T-cell (primary cell): ENCODE measurements around the gene PRPH. TPM values are rescaled to one million over a fixed set of nuclear protein-coding genes. Genes with fewer than 3 reads are reported as not detected.
"Not testable (repeated sequence)": the region's sequence is repeated elsewhere in the genome, so short reads cannot be mapped to it uniquely, and the experiment has no call there.

Source experiments
- ATAC-seq, 4 experiments: fragments of 200-7000 bp in 3 of 4; fragments of 150-1000 bp in 1 of 4; cut with Tn5 transposase; replicated peaks in 1 of 4; 1 replicate in 3 of 4; 2 replicates in 1 of 4; pipeline ENCODE4 v1.10.0; 2021; ENCODE audit warnings: moderate library complexity in 3 of 4, mild to moderate bottlenecking in 2 of 4, moderate number of reproducible peaks in 1 of 4
- CTCF ChIA-PET, 2 donors: fragments of 300-600 bp; sonication (Branson Sonifier 250); formaldehyde crosslinking; loops; one replicate each; lab custom pipeline; 2022; ENCODE audit warnings: antibody characterized with exemption in 2 of 2; lab: Charles Lee
- POLR2A ChIA-PET, 2 donors: fragments of 300-600 bp; sonication (Branson Sonifier 250); formaldehyde crosslinking; loops; one replicate each; lab custom pipeline; 2022; ENCODE audit warnings: antibody characterized with exemption in 2 of 2; lab: Charles Lee
- DNase-seq, 35 experiments: peaks; one replicate each; pipeline versions ENCODE4 v3.0.0 to v3.0.0-alpha.2; 2013 to 2023
- H3K27ac ChIP-seq: one replicate; pipeline ENCODE4 v1.5.1; 2013; ENCODE audit warnings: low read length
- H3K27me3 ChIP-seq, 2 experiments: replicated peaks in 1 of 2; 1 replicate in 1 of 2; 2 replicates in 1 of 2; pipeline versions ENCODE4 v1.6.1 to v1.7.0; 2013; ENCODE audit warnings: low read length in 1 of 2, mixed read lengths in 1 of 2; ENCODE audit not compliant: control insufficient read depth in 2 of 2, insufficient read depth in 2 of 2; ENCODE audit errors: extremely low read depth in 1 of 2
- H3K36me3 ChIP-seq, 2 donors: 1 replicate in 1 of 2; 2 replicates in 1 of 2; pipeline versions ENCODE4 v1.6.1 to v1.7.0; 2013; ENCODE audit warnings: low read length in 1 of 2; ENCODE audit not compliant: control insufficient read depth in 2 of 2, insufficient read depth in 1 of 2; ENCODE audit errors: extremely low read depth in 1 of 2
- H3K4me1 ChIP-seq, 2 experiments: 1 replicate in 1 of 2; 2 replicates in 1 of 2; pipeline versions ENCODE4 v1.6.1 to v1.7.0; 2013; ENCODE audit warnings: low read length in 2 of 2, mixed read lengths in 1 of 2; ENCODE audit not compliant: insufficient read depth in 2 of 2, control insufficient read depth in 1 of 2; ENCODE audit errors: extremely low read depth in 1 of 2
- H3K4me3 ChIP-seq, 2 donors: 1 replicate in 1 of 2; 2 replicates in 1 of 2; pipeline versions ENCODE4 v1.5.1 to v1.7.0; 2013; ENCODE audit warnings: mild to moderate bottlenecking in 2 of 2, low read length in 1 of 2, moderate library complexity in 1 of 2; ENCODE audit not compliant: control insufficient read depth in 1 of 2; ENCODE audit errors: extremely low read depth in 1 of 2
- H3K9me3 ChIP-seq: 2 replicates; pipeline ENCODE4 v1.7.0; 2013
- H3K27ac Mint-ChIP-seq, 2 donors: one replicate each; pipeline ENCODE4 v1.8.0; 2020 to 2021; ENCODE audit warnings: mild to moderate bottlenecking in 2 of 2, mixed read lengths in 2 of 2
- H3K27me3 Mint-ChIP-seq, 2 donors: one replicate each; pipeline ENCODE4 v1.8.0; 2021 to 2022; ENCODE audit warnings: mixed read lengths in 2 of 2
- H3K36me3 Mint-ChIP-seq: one replicate; pipeline ENCODE4 v1.8.0; 2021; ENCODE audit warnings: mixed read lengths
- H3K4me1 Mint-ChIP-seq, 3 donors: one replicate each; pipeline ENCODE4 v1.8.0; 2020 to 2022; ENCODE audit warnings: mixed read lengths in 3 of 3, mild to moderate bottlenecking in 1 of 3
- H3K4me3 Mint-ChIP-seq, 3 donors: one replicate each; pipeline ENCODE4 v1.8.0; 2020 to 2022; ENCODE audit warnings: mild to moderate bottlenecking in 3 of 3, mixed read lengths in 3 of 3, moderate library complexity in 3 of 3
- H3K9me3 Mint-ChIP-seq, 3 donors: one replicate each; pipeline ENCODE4 v1.8.0; 2020 to 2022; ENCODE audit warnings: mixed read lengths in 3 of 3
- WGBS: methylation state at CpG from one replicate; pipeline ENCODE4 v1.1.5; 2013; ENCODE audit warnings: missing lambda C conversion rate; ENCODE audit not compliant: insufficient coverage; 5-methylcytosine and 5-hydroxymethylcytosine counted together
- total RNA-seq, 35 experiments: library from RNA in 6 of 35; stranded (reverse) in 6 of 35; fragments of 120-200 nt in 1 of 35; gene quantifications; one replicate each; pipeline versions ENCODE4 v1.2.1 to v1.2.4 and lab custom pipeline; 2013 to 2026

Gene PRPH
- total RNA-seq, 5 donors from 2014 or later (not counting 1 experiment from before 2014, with no cell fraction given): not detected

DNA sequence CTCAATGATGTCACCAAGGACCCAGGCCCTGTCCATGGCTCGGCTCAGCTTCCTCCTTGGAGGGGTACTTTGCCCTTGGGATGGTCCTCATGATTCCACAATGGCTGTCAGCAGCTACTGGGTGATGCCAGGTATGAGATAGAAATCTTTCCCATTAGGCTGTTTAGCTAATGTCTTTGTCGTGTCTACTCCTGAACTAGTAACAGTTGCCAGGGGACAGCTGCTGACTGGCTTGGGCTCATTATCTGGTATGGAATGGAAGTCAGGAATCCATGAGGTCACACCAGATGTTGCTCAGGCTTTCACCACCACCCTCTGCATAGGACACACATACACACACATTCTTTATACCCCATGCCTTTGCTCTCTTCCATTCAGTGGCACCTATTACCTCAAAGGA is 9.2 kb downstream of the PRPH start:
- H3K4me1 Mint-ChIP-seq: peaks cover 0 to 3% (median 0%) of the 10 kb centered on the region in 3 donors
- no peak overlapping the region for H3K4me3 ChIP-seq
- H3K27ac Mint-ChIP-seq: no peak overlapping the region
- no peaks in the 10 kb centered on the region for H3K36me3 ChIP-seq
- H3K27me3 ChIP-seq: peaks cover 0 to 21% of the 10 kb centered on the region in 2 experiments
- no peak for ATAC-seq
- 67% methylated on average over 1 of the region's 2 CpGs for WGBS
- ChIA-PET CTCF (interaction anchor here (0.5 to 1.1 kb wide), 2 partner anchors 14 to 17 kb away, joined by 3 read pairs; no protein-coding TSS in a partner anchor), POLR2A (no interaction called here)
- H3K27me3 Mint-ChIP-seq: peaks cover 34 to 45% of the 10 kb centered on the region in 2 donors
- H3K27ac ChIP-seq: no peak overlapping the region
- H3K4me1 ChIP-seq: no peaks in the 10 kb centered on the region
- H3K9me3 Mint-ChIP-seq: no peaks in the 10 kb centered on the region
- H3K9me3 ChIP-seq: no peaks in the 10 kb centered on the region
- H3K36me3 Mint-ChIP-seq: no peaks in the 10 kb centered on the region
- no peak overlapping the region for H3K4me3 Mint-ChIP-seq
- DNase-seq: no peak

DNA sequence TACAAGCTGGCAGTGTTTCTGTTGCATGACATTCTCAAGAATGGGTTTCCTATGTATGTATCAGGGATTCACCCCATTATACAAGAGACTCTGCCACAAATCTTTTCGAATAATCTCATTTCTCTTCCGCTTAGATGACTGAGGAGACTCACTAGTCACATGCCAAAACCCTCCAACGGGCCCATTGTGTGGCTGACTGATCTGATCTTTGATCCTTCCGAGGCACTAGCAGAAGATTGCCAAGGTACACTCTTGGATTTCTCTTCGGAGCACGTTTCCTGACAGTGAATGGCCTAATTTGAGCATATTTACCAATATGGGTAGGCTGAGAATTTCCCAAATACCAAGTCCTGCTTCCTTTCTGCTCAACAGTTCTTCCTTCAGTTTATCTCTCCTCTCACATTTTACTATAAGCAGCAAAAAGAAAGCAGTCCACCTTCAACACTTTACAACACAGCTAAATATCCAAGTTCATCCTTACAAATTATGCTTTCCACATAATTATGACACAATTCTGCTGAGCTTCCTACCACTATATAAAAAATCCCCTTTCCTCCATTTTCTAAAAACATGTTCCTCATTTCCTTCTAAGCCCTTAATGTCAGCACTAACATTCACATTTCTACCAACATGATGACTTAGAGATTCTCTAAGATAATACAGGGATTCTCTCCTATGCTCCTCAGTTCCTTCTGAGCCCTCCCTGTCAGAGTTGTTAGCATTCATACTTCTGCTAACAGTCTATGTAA is 11.0 kb downstream of the PRPH start:
- Mint-ChIP-seq H3K4me3 (no peak overlapping the region), H3K27ac (no peak overlapping the region), H3K27me3 (peaks cover 43 to 51% of the 10 kb centered on the region in 2 donors), H3K36me3 (no peaks in the 10 kb centered on the region), H3K4me1 (peaks cover 0 to 3% (median 0%) of the 10 kb centered on the region in 3 donors), H3K9me3 (no peaks in the 10 kb centered on the region)
- no peaks in the 10 kb centered on the region for H3K36me3 ChIP-seq
- no peaks in the 10 kb centered on the region for H3K9me3 ChIP-seq
- no peaks in the 10 kb centered on the region for H3K4me1 ChIP-seq
- peaks cover 0 to 21% of the 10 kb centered on the region in 2 experiments for H3K27me3 ChIP-seq
- ChIA-PET CTCF (interaction anchor here in 1 of 2 donors (0.6 kb wide), 2 partner anchors 260 to 317 kb away, joined by 4 to 5 read pairs; partner anchors contain the start of gene PRPF40B), POLR2A (no interaction called here)
- no peak overlapping the region for H3K27ac ChIP-seq
- no peak overlapping the region for H3K4me3 ChIP-seq
- ATAC-seq (no peak), DNase-seq (no peak)
- WGBS: 78% methylated on average over 4 of the region's 6 CpGs

- no peak for DNase-seq
- 88% methylated on average over 5 of the region's 7 CpGs for WGBS
- POLR2A ChIA-PET: no interaction called here
- H3K27ac ChIP-seq: no peak overlapping the region
- no peaks in the 10 kb centered on the region for H3K36me3 Mint-ChIP-seq
- no peak for ATAC-seq
- H3K4me1 ChIP-seq: no peaks in the 10 kb centered on the region
- H3K36me3 ChIP-seq: no peaks in the 10 kb centered on the region
- H3K9me3 Mint-ChIP-seq: no peaks in the 10 kb centered on the region
- H3K4me3 Mint-ChIP-seq: no peak overlapping the region
- H3K4me3 ChIP-seq: no peak overlapping the region
- no peak overlapping the region for H3K27ac Mint-ChIP-seq
- H3K27me3 Mint-ChIP-seq: peaks cover 31 to 49% of the 10 kb centered on the region in 2 donors
- CTCF ChIA-PET: interaction anchor here in 1 of 2 donors (0.6 kb wide), 1 partner anchor 421 kb away, joined by 3 read pairs; no protein-coding TSS in a partner anchor
- peaks cover 0 to 11% of the 10 kb centered on the region in 2 experiments for H3K27me3 ChIP-seq
- no peaks in the 10 kb centered on the region for H3K9me3 ChIP-seq
- H3K4me1 Mint-ChIP-seq: no peaks in the 10 kb centered on the region
Observed at GRCh38 chr12:49309386-49309785, 14.4 kb downstream of the PRPH start.

DNA sequence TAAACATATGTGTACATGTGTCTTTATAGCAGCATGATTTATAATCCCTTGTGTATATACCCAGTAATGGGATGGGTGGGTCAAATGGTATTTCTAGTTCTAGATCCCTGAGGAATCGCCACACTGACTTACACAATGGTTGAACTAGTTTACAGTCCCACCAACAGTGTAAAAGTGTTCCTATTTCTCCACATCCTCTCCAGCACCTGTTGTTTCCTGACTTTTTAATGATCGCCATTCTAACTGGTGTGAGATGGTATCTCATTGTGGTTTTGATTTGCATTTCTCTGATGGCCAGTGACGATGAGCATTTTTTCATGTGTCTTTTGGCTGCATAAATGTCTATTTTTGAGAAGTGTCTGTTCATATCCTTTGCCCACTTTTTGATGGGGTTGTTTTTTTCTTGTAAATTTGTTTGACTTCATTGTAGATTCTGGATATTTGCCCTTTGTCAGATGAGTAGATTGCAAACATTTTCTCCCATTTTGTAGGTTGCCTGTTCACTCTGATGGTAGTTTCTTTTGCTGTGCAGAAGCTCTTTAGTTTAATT is 15.6 kb downstream of the PRPH start:
- POLR2A ChIA-PET, H3K36me3 Mint-ChIP-seq, H3K27ac Mint-ChIP-seq, ATAC-seq, H3K4me1 Mint-ChIP-seq, H3K4me1 ChIP-seq, H3K4me3 Mint-ChIP-seq, H3K36me3 ChIP-seq, H3K27ac ChIP-seq, CTCF ChIA-PET, H3K9me3 ChIP-seq, DNase-seq, H3K4me3 ChIP-seq, H3K9me3 Mint-ChIP-seq: not testable (repeated sequence)
- peaks cover 31 to 45% of the 10 kb centered on the region in 2 donors for H3K27me3 Mint-ChIP-seq
- peaks cover 0 to 11% of the 10 kb centered on the region in 2 experiments for H3K27me3 ChIP-seq
- no CpG with 5 or more reads among the region's 3 CpGs for WGBS

GRCh38 chr12:49314811-49315210 is 19.9 kb downstream of the PRPH start:
- H3K27me3 ChIP-seq: peaks cover 0 to 2% of the 10 kb centered on the region in 2 experiments
- ChIA-PET CTCF (no interaction called here), POLR2A (no interaction called here)
- Mint-ChIP-seq H3K27me3 (peaks cover 9 to 15% of the 10 kb centered on the region in 2 donors), H3K27ac (no peak overlapping the region), H3K9me3 (no peaks in the 10 kb centered on the region), H3K36me3 (no peaks in the 10 kb centered on the region), H3K4me3 (no peak overlapping the region), H3K4me1 (no peaks in the 10 kb centered on the region)
- DNase-seq: no peak
- no peak overlapping the region for H3K27ac ChIP-seq
- H3K9me3 ChIP-seq: no peaks in the 10 kb centered on the region
- no peak overlapping the region for H3K4me3 ChIP-seq
- WGBS: no CpG with 5 or more reads among the region's 1 CpG
- no peaks in the 10 kb centered on the region for H3K4me1 ChIP-seq
- no peak for ATAC-seq
- no peaks in the 10 kb centered on the region for H3K36me3 ChIP-seq

GRCh38 chr12:49317118-49317517 is 22.2 kb downstream of the PRPH start:
- H3K27me3 ChIP-seq, H3K9me3 Mint-ChIP-seq, H3K27ac Mint-ChIP-seq, H3K27ac ChIP-seq, H3K4me1 Mint-ChIP-seq, H3K36me3 ChIP-seq, DNase-seq, H3K4me1 ChIP-seq, H3K27me3 Mint-ChIP-seq, H3K4me3 Mint-ChIP-seq, CTCF ChIA-PET, H3K9me3 ChIP-seq, H3K4me3 ChIP-seq, H3K36me3 Mint-ChIP-seq, ATAC-seq: not testable (repeated sequence)
- no CpG with 5 or more reads among the region's 10 CpGs for WGBS
- POLR2A ChIA-PET: interaction anchor here in 1 of 2 donors (0.6 kb wide), 1 partner anchor 89 kb away, joined by 4 read pairs; no protein-coding TSS in a partner anchor
